Measurements from ENCODE around the gene ABCA9.

- TF ChIP-seq CTCF (IDR thresholded peaks at IDR 0.05) (no peak), POLR2AphosphoS5 (IDR thresholded peaks at IDR 0.05) (no peak), POLR2A (IDR thresholded peaks at IDR 0.05) (no peak)
These were observed 18.1 kb upstream of the ABCA9 start for GRCh38 chr17:69078864-69079263.

Measured in breast epithelium (tissue), 3 donors.